ENCODE data around the gene AFG3L2. TPM values are rescaled to one million over a fixed set of nuclear protein-coding genes. Genes with fewer than 3 reads are reported as not detected.

Gene AFG3L2
- total and polyA plus RNA-seq, 2 of the 13 experiments (the other 11 are each of a cell fraction or from before 2014, with no cell fraction given) = 28.6 to 86.9 TPM

DNA sequence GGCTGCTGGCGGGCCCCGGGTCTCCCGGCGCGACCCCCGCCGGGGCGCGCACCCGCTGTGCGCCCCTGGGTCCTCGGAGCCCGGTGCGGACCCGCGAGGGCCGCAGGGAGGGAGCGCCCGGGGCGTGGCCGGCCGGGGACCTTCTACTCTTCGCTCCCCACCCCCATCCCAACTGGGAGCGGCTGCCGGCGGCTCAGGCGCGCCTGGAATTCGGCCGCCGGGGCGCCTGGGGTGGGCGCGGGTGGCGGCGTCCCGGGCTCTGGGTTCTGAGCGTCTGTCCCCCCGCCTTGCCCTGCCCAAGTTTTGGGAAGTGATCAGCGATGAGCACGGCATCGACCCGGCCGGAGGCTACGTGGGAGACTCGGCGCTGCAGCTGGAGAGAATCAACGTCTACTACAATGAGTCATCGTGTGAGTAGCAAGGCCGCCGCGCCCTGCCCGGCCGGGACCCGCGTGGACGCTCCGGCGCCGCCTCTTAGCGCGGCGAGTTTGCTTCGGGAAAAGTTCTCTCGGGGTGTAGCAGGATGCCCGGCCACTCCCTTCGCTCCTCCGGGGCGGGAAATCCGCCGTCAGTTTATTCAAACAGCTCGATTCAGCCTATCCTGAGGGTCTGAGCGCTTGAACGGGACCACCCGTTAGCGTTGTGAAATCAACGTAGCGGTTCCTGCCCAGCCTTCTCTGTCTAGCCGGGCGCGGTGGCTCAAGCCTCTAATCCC lies 68.5 kb downstream of the AFG3L2 start (continued):
- TF ChIP-seq TAF15 (IDR thresholded peaks at IDR 0.05; ENCODE audit: low read depth, low read length, poor library complexity, severe bottlenecking) = no peak
- TF ChIP-seq, protein P1, sequence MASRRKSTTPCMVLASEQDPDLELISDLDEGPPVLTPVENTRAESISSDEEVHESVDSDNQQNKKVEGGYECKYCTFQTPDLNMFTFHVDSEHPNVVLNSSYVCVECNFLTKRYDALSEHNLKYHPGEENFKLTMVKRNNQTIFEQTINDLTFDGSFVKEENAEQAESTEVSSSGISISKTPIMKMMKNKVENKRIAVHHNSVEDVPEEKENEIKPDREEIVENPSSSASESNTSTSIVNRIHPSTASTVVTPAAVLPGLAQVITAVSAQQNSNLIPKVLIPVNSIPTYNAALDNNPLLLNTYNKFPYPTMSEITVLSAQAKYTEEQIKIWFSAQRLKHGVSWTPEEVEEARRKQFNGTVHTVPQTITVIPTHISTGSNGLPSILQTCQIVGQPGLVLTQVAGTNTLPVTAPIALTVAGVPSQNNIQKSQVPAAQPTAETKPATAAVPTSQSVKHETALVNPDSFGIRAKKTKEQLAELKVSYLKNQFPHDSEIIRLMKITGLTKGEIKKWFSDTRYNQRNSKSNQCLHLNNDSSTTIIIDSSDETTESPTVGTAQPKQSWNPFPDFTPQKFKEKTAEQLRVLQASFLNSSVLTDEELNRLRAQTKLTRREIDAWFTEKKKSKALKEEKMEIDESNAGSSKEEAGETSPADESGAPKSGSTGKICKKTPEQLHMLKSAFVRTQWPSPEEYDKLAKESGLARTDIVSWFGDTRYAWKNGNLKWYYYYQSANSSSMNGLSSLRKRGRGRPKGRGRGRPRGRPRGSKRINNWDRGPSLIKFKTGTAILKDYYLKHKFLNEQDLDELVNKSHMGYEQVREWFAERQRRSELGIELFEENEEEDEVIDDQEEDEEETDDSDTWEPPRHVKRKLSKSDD (CRISPR knock-in tag; IDR thresholded peaks at IDR 0.05; ENCODE audit: low read depth) = no peak
- no peak for TF ChIP-seq MAZ (IDR thresholded peaks at IDR 0.05; ENCODE audit: borderline replicate concordance, low read depth, low read length)
- TF ChIP-seq MAZ (CRISPR knock-in tag; IDR thresholded peaks at IDR 0.05; ENCODE audit: low read depth) = no peak
- TF ChIP-seq ARNTL (CRISPR knock-in tag; IDR thresholded peaks at IDR 0.05) = no peak
- no peak for TF ChIP-seq RFXAP (CRISPR knock-in tag; IDR thresholded peaks at IDR 0.05; ENCODE audit: borderline replicate concordance)
- TF ChIP-seq ZMAT3 (CRISPR knock-in tag; conservative IDR thresholded peaks at IDR 0.05) = 0 out of 2 replicates have a peak, but pooled peaks have one; percentile 27
- TF ChIP-seq GZF1 (CRISPR knock-in tag; IDR thresholded peaks at IDR 0.05) = no peak
- TF ChIP-seq, protein P2, sequence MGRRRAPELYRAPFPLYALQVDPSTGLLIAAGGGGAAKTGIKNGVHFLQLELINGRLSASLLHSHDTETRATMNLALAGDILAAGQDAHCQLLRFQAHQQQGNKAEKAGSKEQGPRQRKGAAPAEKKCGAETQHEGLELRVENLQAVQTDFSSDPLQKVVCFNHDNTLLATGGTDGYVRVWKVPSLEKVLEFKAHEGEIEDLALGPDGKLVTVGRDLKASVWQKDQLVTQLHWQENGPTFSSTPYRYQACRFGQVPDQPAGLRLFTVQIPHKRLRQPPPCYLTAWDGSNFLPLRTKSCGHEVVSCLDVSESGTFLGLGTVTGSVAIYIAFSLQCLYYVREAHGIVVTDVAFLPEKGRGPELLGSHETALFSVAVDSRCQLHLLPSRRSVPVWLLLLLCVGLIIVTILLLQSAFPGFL (CRISPR knock-in tag; IDR thresholded peaks at IDR 0.05) = no peak
- peak; percentile 94 for TF ChIP-seq FOSL2 (CRISPR knock-in tag; IDR thresholded peaks at IDR 0.05)
- TF ChIP-seq NCOA1 (CRISPR knock-in tag; IDR thresholded peaks at IDR 0.05) = no peak
- TF ChIP-seq ZNF766 (CRISPR knock-in tag; IDR thresholded peaks at IDR 0.05; ENCODE audit: borderline replicate concordance) = 0 out of 2 replicates have a peak, but pooled peaks have one; percentile 46
- TF ChIP-seq, protein P3, sequence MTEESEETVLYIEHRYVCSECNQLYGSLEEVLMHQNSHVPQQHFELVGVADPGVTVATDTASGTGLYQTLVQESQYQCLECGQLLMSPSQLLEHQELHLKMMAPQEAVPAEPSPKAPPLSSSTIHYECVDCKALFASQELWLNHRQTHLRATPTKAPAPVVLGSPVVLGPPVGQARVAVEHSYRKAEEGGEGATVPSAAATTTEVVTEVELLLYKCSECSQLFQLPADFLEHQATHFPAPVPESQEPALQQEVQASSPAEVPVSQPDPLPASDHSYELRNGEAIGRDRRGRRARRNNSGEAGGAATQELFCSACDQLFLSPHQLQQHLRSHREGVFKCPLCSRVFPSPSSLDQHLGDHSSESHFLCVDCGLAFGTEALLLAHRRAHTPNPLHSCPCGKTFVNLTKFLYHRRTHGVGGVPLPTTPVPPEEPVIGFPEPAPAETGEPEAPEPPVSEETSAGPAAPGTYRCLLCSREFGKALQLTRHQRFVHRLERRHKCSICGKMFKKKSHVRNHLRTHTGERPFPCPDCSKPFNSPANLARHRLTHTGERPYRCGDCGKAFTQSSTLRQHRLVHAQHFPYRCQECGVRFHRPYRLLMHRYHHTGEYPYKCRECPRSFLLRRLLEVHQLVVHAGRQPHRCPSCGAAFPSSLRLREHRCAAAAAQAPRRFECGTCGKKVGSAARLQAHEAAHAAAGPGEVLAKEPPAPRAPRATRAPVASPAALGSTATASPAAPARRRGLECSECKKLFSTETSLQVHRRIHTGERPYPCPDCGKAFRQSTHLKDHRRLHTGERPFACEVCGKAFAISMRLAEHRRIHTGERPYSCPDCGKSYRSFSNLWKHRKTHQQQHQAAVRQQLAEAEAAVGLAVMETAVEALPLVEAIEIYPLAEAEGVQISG (CRISPR knock-in tag; IDR thresholded peaks at IDR 0.05) = peak; percentile 14; the same call in 1 of the 2 replicates
- TF ChIP-seq ZNF816 (CRISPR knock-in tag; IDR thresholded peaks at IDR 0.05; ENCODE audit: borderline replicate concordance) = no peak
- no peak for TF ChIP-seq KLF6 (CRISPR knock-in tag; IDR thresholded peaks at IDR 0.05)
- 0 out of 2 replicates have a peak, but pooled peaks have one; percentile 40 for TF ChIP-seq CAMTA2 (CRISPR knock-in tag; IDR thresholded peaks at IDR 0.05; ENCODE audit: borderline replicate concordance)
- TF ChIP-seq, protein P4, sequence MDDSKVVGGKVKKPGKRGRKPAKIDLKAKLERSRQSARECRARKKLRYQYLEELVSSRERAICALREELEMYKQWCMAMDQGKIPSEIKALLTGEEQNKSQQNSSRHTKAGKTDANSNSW (CRISPR knock-in tag; IDR thresholded peaks at IDR 0.05; ENCODE audit: borderline replicate concordance) = no peak
- TF ChIP-seq, protein P5, sequence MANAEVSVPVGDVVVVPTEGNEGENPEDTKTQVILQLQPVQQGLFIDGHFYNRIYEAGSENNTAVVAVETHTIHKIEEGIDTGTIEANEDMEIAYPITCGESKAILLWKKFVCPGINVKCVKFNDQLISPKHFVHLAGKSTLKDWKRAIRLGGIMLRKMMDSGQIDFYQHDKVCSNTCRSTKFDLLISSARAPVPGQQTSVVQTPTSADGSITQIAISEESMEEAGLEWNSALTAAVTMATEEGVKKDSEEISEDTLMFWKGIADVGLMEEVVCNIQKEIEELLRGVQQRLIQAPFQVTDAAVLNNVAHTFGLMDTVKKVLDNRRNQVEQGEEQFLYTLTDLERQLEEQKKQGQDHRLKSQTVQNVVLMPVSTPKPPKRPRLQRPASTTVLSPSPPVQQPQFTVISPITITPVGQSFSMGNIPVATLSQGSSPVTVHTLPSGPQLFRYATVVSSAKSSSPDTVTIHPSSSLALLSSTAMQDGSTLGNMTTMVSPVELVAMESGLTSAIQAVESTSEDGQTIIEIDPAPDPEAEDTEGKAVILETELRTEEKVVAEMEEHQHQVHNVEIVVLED (CRISPR knock-in tag; IDR thresholded peaks at IDR 0.05; ENCODE audit: borderline replicate concordance) = no peak
- TF ChIP-seq, protein P6, sequence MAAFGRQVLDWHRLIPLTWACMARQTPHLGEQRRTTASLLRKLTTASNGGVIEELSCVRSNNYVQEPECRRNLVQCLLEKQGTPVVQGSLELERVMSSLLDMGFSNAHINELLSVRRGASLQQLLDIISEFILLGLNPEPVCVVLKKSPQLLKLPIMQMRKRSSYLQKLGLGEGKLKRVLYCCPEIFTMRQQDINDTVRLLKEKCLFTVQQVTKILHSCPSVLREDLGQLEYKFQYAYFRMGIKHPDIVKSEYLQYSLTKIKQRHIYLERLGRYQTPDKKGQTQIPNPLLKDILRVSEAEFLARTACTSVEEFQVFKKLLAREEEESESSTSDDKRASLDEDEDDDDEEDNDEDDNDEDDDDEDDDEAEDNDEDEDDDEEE (CRISPR knock-in tag; IDR thresholded peaks at IDR 0.05) = peak; percentile 39; the same call in 1 of the 2 replicates

Data from HepG2 (cell line).